ENCODE measurements around the gene PI4KA.
"Not testable (repeated sequence)": the region's sequence is repeated elsewhere in the genome, so short reads cannot be mapped to it uniquely, and the experiment has no call there.

Gene PI4KA

DNA sequence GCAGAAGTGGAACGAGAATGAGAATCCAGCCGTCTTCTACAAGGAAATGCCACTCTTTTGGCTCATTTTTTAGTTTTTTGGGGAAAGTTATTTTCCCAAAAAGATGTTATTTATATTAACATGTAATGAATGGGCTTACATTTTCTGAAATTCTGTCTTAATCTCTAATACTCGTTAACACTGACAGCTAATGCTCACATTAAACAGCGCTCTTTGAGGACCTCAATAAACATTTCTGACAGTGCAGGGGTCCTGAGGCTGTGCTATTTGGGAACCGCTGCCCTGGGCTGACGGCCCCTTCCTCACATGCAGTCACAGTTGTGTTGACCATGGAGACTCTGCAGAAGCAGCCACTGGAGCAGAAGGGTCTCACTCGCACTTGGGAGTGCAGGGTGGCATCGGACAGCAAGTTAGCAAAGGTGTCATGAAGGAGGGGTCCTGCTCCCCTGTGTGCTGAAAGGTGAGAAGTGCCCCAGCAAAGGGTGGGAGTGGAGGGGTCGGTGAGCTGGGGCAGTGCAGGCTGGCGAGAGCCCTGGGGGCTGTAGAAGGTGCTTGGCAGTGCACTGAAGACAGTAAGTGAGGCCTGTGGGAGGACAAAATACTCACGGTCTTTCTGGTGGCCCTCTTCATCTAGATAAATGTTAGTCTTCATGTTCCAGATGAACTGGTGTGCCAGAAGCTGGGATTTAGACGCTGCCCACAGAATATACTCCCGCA lies 137.8 kb downstream of the PI4KA start:
- DNase-seq: no peak

DNA sequence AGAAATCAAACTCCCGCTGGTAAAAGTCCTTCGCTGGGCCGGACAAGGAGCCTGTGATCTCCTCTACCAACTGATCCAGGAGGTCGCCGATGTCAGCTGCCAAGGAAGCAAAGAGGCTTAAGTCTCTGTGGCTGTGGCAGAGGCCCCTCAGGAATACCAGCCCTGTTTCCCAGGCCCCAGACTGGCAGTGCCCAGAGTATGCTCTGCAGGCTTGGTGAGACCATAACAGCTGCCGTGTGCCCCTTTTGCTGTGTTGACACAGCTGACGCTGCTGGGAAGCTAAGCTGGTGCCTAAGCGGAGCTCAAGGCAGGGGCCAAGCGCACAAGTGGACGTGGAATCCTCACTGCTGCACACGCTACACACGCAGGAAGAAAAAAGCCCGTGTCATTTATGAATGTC lies 139.9 kb downstream of the PI4KA start:
- DNase-seq: not testable (repeated sequence)

DNA sequence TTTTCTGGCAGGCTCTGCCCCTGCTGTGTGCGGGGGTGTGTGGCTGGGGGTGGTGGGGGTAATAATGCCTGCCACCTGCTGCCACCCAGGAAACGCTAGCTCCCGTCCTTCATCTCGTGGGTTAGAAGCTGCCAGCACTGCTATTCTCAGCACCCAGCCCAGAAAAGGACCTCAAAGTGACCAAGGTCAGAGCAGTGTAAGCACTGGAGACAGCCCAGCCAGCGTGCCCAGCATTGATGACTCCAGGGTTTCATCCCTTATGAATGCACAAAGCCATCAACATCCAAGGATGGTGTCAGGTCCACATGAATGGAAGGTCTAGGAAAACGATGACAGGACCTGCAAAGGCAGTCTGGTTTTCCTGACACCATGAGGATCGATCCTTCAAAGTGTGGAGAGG lies 140.6 kb downstream of the PI4KA start:
- DNase-seq: not testable (repeated sequence)

DNA sequence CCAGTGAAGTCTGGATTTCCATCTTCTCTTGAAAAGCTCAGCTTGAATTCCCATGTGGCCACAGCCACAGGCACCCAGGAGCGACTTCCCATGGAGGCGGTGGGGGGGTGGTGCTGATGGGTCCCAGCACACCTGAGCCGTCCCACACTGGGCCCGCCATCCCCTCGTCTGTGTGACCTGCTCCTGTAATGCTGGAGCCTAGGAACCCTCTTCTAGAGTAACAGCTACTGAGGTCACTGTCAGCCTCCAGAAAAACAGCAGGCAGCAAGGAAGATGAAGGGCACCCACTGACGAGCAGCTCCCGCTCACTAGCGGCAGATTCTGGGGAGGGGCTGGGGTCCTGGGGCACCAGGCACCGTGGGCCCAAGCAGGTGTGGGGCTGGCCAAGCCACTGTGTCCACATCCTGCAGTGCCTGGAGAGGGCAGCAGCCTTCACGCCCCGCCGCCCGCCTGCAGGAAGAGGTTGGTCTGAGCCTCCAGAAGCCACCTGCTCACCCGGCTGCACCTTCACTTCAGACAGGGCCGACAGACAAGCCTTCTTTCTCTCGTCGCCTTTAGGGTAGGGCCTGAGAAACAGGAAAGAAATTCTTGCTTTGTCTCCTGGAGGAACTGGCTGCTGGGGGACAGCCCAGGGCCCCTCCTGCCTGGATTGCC lies 141.3 kb downstream of the PI4KA start:
- DNase-seq: not testable (repeated sequence)

DNA sequence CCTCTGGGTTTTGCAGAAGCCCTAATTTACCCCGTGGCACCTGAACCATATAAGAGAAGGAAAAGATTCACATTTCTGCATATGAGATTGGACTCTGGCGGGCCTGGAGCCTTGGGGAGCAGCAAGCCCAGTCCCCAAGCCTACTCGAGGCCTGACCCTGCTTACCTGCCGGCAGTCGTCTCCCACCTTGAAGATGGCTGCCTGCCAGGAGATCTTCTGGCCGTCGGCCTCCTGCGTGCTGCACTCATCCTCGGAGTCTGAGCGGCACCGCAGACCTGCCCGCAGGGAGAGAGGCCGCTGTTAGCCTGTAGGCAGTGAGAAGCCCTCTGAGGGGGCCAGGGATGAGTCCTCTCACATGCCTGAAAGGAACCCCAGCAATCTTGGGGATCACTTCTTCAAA lies 145.5 kb downstream of the PI4KA start:
- not testable (repeated sequence) for DNase-seq

DNA sequence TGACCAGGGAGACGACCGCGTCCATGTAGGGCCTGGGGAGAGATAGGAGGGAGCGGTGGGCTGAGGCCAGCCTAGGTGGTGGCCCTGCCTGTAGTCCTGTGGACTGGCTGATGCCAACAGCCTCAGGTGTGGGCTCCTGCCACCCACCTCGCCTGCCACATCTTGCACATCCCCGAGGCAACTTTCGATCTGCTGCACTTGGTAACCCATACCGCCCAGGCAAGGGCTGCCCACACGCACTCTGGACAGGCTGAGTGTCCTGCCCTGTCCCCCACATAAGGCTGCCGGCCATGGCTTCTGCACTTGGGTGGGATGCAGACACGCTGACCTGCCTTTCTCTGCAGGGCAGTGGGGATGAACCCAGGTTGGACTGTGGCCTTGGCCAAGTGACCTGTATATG lies 148.6 kb downstream of the PI4KA start:
- not testable (repeated sequence) for DNase-seq

DNA sequence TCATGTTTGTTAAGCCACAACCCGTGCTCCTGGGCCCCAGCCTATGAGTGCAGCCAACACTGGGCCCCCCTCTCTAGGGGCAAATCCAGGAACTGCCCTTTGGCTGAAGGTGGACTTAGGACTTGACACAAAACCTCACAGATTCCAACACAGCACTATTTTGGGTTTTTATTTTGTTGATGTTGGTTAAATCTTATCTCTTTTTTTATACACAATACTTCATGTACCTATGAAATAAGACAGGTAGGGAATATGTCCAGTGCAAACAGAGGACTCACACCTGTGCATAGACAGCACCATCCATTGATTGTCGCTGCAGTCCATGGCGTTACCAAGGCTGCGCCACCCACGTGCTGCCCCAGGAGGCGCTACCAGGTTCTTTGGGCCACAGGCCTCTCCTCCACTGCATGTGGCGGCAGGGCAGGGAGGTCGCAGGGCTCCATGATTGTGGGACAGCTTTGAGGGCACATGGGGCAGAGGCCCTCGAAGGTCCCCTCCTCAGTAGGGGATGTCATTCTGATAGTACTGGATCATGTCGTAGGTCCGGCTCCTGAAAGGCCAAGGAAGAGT lies 151.0 kb downstream of the PI4KA start:
- not testable (repeated sequence) for DNase-seq

DNA sequence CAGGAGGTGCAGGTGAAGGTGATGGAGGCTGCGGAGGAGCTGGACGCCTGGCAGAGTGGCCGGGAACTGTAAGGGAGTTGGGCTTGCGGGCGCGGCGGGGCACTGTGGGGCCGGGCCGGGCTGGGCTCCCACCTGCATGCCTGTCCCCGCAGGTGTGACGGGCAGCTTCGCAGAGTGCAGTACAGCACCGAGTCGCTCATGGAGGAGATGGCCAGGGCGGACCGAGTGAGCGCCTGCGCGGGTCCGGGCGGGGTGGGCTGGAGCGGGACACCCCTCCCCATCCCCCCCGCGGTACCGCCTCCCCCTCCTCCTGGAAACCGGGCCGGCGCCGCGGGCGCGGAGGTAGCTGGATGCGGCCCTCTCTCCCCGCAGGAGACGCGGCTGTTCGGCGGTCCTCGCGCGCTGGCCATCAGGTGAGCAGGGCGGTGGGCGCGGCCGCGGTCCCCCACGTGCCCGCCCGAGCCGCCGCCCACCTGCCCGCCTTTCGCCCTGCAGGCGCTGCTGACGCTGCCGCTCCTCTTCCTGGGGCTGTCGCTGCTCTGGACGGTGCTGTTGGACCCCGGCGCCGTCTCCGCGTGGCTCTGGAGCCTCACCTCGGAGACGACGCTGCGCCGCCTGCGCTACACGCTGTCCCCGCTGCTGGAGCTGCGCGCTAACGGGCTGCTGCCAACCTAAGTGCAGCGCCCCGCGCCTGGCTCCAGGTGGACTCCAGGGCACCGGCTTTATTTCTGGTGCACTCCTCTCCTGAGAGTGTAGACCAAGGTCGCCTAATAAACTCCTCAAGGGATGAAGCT lies 154.6 kb downstream of the PI4KA start:
- DNase-seq: not testable (repeated sequence)

DNA sequence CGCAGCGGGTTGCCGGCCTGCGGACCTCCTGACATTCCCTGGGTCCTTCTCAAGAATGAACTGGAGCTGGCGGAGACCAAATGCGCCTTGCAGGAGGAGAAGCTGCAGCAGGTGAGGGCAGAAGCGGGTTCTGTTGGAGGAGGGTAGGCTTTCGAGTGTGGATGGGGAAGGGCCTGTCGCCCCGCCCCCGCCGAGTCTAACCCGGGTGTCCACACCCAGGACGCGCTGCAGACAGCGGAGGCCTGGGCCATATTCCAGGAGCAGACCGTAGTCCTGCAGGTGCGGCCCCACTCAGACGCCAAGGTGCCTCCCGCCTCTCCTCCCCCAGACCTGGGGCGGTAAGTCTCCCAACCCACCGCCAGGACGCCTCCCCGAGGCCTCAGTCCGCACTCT lies 155.2 kb downstream of the PI4KA start:
- not testable (repeated sequence) for DNase-seq

DNA sequence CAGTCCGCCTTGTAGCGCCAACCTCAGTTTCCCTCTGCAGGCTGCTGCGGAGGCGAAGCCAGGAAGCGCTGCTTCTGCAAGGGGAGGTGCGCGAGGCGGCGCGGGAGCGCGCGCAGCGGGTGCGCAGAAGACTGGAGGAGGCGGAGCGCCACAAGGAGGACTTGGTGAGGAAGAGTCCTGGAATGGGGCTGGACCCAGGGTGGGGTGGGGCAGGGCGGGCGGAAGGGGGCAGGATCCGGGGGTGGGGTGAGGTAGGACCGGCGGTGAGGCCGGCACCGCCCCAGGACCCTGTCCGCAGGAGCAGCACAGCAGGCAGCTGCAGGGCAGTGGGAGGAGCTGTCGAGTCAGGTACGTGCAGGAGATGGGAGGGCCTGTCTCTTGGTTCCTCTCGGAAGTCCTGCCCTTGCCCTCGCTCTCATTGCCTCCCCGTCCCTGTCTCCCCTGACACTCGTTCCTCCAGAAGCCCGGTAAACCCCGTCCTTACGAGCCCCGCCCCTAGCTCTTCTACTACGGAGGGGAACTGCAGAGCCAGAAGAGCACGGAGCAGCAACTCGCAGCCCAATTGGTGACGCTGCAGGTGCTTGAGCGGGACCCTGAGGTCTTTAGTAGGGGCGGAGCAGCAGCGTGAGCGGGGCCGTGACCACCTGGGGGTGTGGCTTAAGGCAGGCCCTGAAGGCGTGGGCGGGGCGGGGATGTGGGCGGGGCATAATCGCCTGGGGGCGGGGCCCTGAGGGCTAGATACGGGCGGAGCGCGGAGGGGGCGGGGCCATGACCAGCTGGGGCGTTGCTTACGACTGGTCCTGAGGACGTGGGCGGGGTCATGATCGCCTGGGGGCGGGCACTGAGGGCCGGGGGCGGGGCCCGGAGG lies 155.8 kb downstream of the PI4KA start:
- DNase-seq: peak; percentile 98

DNA sequence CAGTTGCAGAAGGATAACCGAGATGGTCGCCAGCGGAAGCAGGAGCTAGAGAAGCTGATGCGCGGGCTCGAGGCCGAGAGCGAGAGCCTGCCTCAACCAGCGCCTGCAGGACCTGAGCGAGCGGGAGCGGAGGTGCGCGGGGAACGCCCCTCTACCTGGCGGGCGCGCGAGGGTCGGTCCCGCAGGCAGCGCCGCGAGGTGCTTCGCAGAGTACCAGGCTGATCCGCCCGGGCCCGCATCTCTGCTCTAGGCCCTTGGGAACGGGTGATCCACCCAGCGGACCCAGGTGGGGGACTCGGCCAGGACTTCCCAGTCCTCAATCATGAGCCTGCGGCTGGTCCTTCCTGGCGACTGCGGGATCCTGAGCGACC lies 156.5 kb downstream of the PI4KA start:
- not testable (repeated sequence) for DNase-seq

DNA sequence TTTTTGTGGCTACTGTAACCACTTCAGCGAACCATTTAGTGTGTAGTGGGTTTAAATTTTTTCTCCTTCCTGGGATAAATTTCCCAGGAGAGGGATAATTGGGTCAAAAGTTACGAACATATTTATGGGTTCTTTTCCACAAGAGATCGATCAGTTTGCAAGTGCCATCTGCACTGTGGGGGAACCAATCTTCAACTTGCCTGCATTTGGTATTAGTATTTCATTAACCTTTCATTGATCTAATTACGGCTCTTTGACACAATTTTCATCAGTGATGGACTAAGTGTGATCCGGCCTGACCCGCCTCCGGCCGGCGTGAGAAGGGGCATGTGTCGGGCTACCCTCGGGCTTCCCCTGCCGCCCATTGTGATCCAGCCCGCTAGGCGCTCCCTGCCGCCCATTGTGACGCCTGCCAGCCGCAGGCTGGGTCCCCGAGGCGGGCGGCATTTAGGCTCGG lies 156.9 kb downstream of the PI4KA start:
- DNase-seq: not testable (repeated sequence)

DNA sequence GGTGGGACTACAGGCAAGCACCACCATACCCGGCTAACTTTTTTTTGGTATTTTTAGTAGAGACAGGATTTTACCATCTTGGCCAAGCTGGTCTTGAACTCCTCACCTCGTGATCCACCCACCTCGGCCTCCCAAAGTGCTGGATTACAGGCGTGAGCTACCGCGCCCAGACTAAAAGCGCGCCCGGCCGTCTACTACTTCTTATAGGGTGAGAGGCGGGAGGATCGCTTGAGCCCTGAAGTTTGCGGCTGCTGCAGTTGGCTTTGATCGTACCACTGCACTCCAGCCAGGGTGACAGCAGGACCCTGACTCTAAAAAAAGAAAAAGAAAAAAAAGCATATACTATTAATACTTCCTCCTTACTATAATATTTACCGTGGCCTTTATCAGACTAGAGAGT lies 158.3 kb downstream of the PI4KA start:
- not testable (repeated sequence) for DNase-seq

DNA sequence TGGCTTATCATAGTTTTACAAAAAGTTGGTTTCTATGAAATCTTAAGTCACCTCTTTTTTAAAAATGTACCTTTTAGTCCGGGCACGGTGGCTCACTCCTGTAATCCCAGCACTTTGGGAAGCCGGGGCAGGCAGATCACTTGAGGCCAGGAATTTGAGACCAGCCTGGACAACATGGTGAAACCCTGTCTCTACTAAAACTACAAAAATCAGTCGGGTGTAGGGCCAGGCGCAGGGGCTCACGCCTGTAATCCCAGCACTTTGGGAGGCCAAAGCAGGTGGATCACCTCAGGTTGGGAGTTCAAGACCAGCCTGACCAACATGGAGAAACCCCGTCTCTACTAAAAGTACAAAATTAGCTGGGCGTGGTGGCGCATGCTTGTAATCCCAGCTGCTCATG lies 158.8 kb downstream of the PI4KA start:
- DNase-seq: not testable (repeated sequence)

DNA sequence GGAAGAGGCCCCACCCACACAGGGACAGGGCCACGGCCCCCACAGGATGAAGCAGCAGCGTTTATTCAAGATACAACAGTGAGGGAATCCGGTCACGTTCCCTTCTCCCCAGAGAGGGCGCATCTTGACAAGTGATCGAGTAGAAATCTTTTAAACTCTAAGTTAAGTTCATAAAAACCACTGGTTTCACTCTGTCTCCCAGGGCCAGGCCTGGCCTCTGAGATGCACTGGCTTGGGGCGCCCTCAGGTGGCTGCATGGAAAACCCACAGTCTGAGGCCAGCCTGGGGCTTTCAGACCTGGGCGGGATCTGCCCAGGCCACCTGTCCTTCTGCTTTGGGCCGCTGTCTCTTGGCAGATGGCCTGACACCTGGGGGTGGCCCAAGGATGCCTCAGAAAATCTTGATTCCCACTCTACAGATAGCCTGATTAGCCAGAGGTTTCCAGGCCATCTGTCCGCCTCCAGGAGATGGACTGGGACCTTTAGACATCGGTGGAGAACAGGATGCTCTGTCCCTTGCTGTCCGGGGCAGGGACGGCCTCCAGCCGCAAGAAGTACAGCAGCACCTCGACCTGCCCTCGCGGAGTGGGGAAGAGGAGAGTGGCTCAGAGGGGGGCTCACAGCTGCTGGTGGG lies 161.0 kb downstream of the PI4KA start:
- DNase-seq: peak; percentile 75

DNA sequence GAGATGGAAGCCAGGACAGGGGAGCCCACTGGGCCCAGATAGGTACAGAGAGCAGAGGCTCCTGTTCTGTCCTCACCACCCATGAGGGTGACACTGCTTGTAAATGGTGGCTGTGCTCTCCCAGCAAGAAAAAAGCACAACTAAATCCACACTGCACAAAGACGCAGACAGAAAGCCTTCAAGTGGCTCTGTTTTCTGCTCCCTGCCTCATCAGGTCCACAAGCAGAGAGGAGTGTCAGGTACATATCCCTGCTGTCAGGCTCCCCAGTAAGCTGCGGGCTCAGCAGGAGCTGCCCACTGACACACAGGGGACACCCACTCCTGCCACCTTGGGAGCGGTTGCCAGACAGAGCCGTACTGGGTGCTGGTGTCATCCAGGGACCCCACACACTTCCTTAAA lies 162.6 kb downstream of the PI4KA start:
- not testable (repeated sequence) for DNase-seq

DNA sequence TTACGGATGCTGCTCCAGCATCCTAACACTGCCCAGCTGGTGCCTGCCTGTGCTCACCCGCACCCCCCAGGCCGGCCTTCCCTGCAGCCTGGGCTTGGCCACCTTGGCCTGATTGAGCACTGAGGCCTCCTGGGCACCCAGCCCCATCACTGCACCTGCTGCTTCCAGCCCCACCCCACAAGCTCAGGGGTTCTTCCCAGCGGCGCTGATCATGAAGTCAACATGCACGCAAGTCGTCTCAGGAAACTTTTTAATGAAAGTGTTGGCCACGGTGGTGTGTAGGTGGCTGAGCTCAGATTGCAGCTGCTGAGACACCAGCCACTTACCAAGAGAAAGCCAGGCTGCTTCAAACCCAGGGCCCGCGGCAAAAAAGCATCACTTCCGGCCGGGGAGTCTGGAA lies 163.4 kb downstream of the PI4KA start:
- not testable (repeated sequence) for DNase-seq

DNA sequence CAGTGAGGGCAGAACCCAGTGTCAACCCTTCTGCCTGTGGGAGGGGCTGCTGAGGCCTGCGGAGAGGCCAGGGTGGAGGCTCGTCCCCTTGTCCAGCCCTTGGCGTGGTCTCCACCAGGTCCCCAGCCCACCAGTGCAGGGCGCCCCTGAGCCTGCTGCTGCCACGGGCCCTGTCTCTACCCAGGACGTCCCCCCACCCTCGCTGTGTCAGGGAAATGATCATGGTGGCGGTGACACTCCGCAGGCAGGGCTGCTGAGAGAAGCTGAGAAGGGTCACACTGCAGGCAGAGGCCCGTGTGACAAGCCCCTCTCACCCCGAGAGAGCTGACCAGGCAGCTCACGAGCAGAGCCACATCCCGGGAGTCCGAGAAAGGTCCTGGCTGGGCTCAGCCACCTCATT lies 164.4 kb downstream of the PI4KA start:
- DNase-seq: not testable (repeated sequence)

DNA sequence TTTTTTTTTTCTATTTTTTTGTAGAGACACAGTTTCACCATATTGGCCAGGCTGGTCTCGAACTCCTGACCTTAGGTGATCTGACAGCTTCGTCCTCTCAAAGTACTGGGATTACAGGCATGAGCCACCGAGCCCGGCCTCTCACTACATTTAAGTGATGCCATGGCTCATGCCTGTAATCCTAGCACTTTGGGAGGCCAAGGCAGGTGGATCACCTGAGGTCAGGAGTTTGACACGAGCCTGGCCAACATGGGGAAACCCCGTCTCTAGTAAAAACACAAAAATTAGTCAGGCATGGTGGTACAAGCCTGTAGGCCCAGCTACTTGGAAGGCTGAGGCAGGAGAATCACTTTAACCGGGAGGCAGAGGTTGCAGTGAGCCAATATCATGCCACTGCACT lies 165.7 kb downstream of the PI4KA start:
- not testable (repeated sequence) for DNase-seq

DNA sequence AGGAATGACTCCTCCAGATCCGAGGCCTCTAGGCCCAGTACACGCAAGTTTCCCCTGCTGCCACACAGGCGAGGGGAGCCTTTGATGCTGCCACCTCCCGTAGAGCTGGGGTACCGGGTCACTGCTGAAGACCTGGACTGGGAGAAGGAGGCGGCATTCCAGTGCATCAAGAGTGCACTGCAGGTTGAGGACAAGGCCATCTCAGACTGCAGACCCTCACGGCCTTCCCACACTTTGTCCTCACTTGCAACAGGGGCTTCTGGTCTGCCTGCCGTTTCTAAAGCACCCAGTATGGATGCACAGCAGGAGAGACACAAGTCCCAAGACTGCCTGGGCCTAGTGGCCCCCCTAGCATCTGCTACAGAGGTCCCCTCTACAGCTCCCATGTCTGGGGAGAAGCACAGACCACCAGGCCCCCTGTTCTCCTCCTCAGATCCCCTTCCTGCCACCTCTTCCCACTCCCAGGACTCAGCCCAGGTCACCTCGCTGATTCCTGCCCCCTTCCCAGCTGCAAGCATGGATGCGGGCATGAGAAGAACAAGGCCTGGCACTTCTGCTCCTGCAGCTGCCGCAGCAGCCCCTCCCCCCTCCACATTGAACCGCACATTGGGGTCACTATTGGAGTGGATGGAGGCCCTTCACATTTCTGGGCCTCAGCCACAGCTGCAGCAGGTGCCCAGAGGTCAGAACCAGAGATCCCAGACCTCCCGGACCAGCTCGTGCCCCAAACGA lies 167.9 kb downstream of the PI4KA start:
- DNase-seq: not testable (repeated sequence)
